ENCODE data around the gene PLCL2.
A peak's percentile ranks its signal among the peaks of the same experiment; 100 is the strongest.

The PLCL2 gene

DNA sequence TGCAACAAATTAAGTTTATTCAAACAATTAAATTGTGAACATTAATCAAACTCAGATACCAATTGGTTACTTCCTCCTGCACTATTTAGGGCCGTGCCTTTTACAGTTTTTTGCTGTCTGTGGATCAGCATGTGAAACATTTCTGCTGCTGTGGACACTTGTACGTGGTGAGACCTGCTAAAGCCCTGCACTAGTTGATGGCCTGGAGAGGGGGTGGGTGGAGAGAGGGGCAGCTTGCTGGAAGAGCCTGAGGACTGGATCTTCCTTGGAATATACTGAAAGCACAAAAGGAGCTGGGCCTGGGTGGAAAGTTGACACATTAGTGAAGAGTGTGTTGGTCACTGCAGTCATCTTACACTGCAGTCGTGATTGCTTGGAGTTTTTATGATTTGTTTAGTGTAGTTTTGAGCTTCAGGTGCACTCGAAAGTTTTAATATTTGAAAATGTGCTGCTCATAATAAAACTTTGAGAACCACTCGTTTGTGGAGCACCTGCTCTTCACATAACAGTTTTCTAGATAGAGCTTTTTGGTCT, 11.4 kb downstream of the PLCL2 start:
- Histone ChIP-seq H3F3A (ENCODE audit: insufficient read depth, low read length) (0 out of 2 replicates have a peak, but pooled peaks cover 7% of the 10 kb centered on the region), H3K4me3 (ENCODE audit: low read depth, low read length, poor library complexity, severe bottlenecking) (peak overlapping the region; percentile 46), H3K27ac (ENCODE audit: low read depth, low read length, poor library complexity, severe bottlenecking) (peak overlapping the region; percentile 89), H3K79me2 (ENCODE audit: insufficient read depth, low read length) (peaks cover 100% of the 10 kb centered on the region), H4K20me1 (ENCODE audit: insufficient read depth, low read length) (no peaks in the 10 kb centered on the region), H3K27me3 (ENCODE audit: insufficient read depth, low read length) (no peaks in the 10 kb centered on the region), H3K9me2 (ENCODE audit: low read depth, low read length) (no peaks in the 10 kb centered on the region), H3K9me3 (ENCODE audit: low read length) (peaks cover 2% of the 10 kb centered on the region; the same call in 1 of the 2 replicates), H3K4me1 (ENCODE audit: insufficient read depth, low read length, severe bottlenecking) (peaks cover 85% of the 10 kb centered on the region), H3K9ac (ENCODE audit: low read length) (peak overlapping the region; percentile 52), H2AFZ (ENCODE audit: low read length) (no peak overlapping the region), H3K4me2 (ENCODE audit: low read length) (peak overlapping the region; percentile 74), H3K36me3 (ENCODE audit: insufficient read depth, low read length) (peaks cover 12% of the 10 kb centered on the region)
- TF ChIP-seq, protein P1, sequence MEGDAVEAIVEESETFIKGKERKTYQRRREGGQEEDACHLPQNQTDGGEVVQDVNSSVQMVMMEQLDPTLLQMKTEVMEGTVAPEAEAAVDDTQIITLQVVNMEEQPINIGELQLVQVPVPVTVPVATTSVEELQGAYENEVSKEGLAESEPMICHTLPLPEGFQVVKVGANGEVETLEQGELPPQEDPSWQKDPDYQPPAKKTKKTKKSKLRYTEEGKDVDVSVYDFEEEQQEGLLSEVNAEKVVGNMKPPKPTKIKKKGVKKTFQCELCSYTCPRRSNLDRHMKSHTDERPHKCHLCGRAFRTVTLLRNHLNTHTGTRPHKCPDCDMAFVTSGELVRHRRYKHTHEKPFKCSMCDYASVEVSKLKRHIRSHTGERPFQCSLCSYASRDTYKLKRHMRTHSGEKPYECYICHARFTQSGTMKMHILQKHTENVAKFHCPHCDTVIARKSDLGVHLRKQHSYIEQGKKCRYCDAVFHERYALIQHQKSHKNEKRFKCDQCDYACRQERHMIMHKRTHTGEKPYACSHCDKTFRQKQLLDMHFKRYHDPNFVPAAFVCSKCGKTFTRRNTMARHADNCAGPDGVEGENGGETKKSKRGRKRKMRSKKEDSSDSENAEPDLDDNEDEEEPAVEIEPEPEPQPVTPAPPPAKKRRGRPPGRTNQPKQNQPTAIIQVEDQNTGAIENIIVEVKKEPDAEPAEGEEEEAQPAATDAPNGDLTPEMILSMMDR (IDR thresholded peaks at IDR 0.05; ENCODE audit: low read length), result no peak

DNA sequence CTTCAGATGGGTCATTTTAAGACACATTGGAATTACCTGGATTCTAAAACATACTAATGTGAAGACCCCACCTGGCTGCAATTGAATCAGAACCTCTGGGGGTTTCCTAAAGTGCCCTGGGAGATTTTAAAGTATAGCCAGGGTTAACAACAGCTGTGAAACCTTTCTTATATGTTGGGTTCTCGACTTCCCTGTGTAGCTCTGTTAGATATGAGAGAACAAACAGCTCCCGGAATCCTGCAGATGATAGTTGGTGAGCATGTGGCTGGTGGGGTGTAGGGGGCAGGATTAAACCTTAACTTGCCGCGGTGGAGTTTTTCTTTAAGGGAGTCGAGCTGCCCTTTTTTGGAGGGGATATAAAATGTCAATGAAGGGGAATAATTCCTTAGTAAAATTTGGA, 12.1 kb downstream of the PLCL2 start:
- peaks cover 85% of the 10 kb centered on the region for H3K4me1 ChIP-seq (ENCODE audit: insufficient read depth, low read length, severe bottlenecking)

DNA sequence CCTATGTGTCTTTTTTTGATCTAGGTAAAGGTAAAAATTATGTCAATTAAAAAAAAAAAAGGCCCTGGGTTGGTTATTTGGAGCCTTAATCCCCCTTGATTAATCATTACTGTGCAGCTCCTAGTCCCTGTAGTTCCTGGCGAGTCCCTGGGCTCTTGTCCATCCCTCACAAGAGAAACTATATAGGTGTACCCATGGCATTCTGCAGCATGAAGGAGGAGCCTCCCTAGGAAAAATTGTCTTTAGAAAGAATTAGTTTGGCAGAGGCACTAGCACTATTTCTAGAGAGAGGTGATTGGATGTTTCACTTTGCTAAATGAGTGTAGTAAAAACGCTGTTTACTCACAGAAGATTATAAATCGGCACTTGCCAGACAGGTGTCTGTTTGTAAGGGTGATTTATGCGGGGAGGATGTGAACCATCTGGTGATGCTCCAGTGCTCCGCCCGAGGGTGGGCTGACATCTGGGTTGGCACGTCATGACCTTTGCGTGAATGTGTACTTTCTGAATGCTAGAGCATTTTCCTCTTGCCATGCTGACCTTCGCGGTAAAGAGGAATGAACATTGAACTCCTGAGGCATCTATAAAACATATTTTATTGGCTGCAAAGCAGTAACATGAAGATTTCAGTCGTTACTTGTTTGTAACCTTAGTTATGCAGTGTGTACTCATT, 12.6 kb downstream of the PLCL2 start:
- no peaks in the 10 kb centered on the region for H3K9me2 ChIP-seq (ENCODE audit: low read depth, low read length)
- H3K36me3 ChIP-seq (ENCODE audit: insufficient read depth, low read length), result peaks cover 4% of the 10 kb centered on the region; the same call in 1 of the 2 replicates
- peak overlapping the region; percentile 46 for H3K4me3 ChIP-seq (ENCODE audit: low read depth, low read length, poor library complexity, severe bottlenecking)
- TF ChIP-seq EZH2 (IDR thresholded peaks at IDR 0.05; ENCODE audit: borderline replicate concordance, low read length), result no peak
- TF ChIP-seq, protein P1 (IDR thresholded peaks at IDR 0.05; ENCODE audit: low read length), result no peak
- H3K4me1 ChIP-seq (ENCODE audit: insufficient read depth, low read length, severe bottlenecking), result peaks cover 86% of the 10 kb centered on the region
- peaks cover 100% of the 10 kb centered on the region for H3K79me2 ChIP-seq (ENCODE audit: insufficient read depth, low read length)
- peak overlapping the region; percentile 89 for H3K27ac ChIP-seq (ENCODE audit: low read depth, low read length, poor library complexity, severe bottlenecking)
- no peaks in the 10 kb centered on the region for H3K27me3 ChIP-seq (ENCODE audit: insufficient read depth, low read length)
- H2AFZ ChIP-seq (ENCODE audit: low read length), result no peak overlapping the region
- H3K9ac ChIP-seq (ENCODE audit: low read length), result peak overlapping the region; percentile 52; the same call in 1 of the 2 replicates
- H4K20me1 ChIP-seq (ENCODE audit: insufficient read depth, low read length), result no peaks in the 10 kb centered on the region
- 0 out of 2 replicates have a peak, but pooled peaks cover 7% of the 10 kb centered on the region for H3F3A ChIP-seq (ENCODE audit: insufficient read depth, low read length)
- peaks cover 2% of the 10 kb centered on the region; the same call in 1 of the 2 replicates for H3K9me3 ChIP-seq (ENCODE audit: low read length)
- peak overlapping the region; percentile 74 for H3K4me2 ChIP-seq (ENCODE audit: low read length)

More for the DNA sequence above, 12.1 kb downstream of the PLCL2 start:
- Histone ChIP-seq H3F3A (ENCODE audit: insufficient read depth, low read length) (0 out of 2 replicates have a peak, but pooled peaks cover 7% of the 10 kb centered on the region), H3K27ac (ENCODE audit: low read depth, low read length, poor library complexity, severe bottlenecking) (peak overlapping the region; percentile 89), H4K20me1 (ENCODE audit: insufficient read depth, low read length) (no peaks in the 10 kb centered on the region), H3K4me3 (ENCODE audit: low read depth, low read length, poor library complexity, severe bottlenecking) (peak overlapping the region; percentile 46), H3K4me2 (ENCODE audit: low read length) (peak overlapping the region; percentile 74), H3K9ac (ENCODE audit: low read length) (peak overlapping the region; percentile 52), H3K79me2 (ENCODE audit: insufficient read depth, low read length) (peaks cover 100% of the 10 kb centered on the region), H3K9me3 (ENCODE audit: low read length) (peaks cover 2% of the 10 kb centered on the region; the same call in 1 of the 2 replicates), H3K9me2 (ENCODE audit: low read depth, low read length) (no peaks in the 10 kb centered on the region), H2AFZ (ENCODE audit: low read length) (no peak overlapping the region), H3K27me3 (ENCODE audit: insufficient read depth, low read length) (no peaks in the 10 kb centered on the region), H3K36me3 (ENCODE audit: insufficient read depth, low read length) (peaks cover 7% of the 10 kb centered on the region)
- TF ChIP-seq, protein P1 (IDR thresholded peaks at IDR 0.05; ENCODE audit: low read length), result no peak
- no peak for TF ChIP-seq EZH2 (IDR thresholded peaks at IDR 0.05; ENCODE audit: borderline replicate concordance, low read length)

Measured in OCI-LY1 (cell line).